Anterior cingulate cortex (tissue), 58 donors: ENCODE data around the gene MTERF2.
"Not testable (repeated sequence)": the region's sequence is repeated elsewhere in the genome, so short reads cannot be mapped to it uniquely, and the experiment has no call there.

ENCODE experiments used
- DNase-seq, 58 donors: peaks; one replicate each; lab custom pipeline; 2025; lab: John Stamatoyannopoulos, UW

The MTERF2 gene

GRCh38 chr12:106996102-106996501, 9.2 kb upstream of the MTERF2 start:
- DNase-seq: not testable (repeated sequence)

GRCh38 chr12:106994579-106995220, 7.8 kb upstream of the MTERF2 start:
- DNase-seq: peak in 3 of 58 donors; percentile 2 to 11 (median 4)

DNA sequence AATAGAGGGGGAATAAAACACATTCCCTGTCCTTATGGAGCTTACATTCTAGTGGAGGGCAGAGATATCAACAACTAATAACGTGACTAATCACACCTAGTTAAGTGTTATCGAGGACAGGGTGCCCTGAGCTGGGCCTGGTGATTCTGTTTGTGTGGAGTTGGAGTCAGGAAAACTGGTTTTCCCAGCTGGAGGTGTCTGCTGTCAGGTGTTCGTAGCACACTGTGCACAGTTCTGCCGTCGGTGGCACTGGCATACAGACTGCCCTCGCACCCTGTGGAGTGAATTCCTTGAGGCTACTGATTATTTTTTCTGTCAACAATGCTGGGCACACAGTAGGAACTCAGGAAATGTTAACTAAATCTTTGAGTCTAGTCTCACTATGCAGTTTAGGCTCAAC, 900 bp upstream of the MTERF2 start:
- peak in 1 of 58 donors; percentile 3 for DNase-seq

- DNase-seq: no peak
Measured at GRCh38 chr12:106986135-106986534, 811 bp downstream of the MTERF2 start.

DNA sequence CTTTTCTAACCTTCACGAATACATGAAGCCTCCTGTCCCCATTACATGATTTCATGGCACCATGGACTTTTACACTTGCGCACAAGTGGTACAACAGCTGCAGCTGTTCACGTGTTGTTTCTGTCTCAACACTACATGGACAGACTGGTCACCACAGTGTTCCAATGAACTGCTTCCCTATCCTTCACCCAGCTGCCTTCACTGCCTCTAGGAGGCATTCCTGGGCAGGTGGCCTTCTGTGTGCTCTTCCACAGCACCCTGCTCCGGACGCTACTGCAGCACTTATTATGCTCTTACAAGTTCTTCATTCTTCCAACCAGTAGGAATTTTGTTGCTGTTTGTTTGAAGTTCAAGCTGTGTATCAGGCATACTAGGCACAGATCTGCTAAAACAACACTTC, 1.5 kb downstream of the MTERF2 start:
- DNase-seq: no peak

- no peak for DNase-seq
Measured at GRCh38 chr12:106984588-106985137, 2.3 kb downstream of the MTERF2 start.

DNA sequence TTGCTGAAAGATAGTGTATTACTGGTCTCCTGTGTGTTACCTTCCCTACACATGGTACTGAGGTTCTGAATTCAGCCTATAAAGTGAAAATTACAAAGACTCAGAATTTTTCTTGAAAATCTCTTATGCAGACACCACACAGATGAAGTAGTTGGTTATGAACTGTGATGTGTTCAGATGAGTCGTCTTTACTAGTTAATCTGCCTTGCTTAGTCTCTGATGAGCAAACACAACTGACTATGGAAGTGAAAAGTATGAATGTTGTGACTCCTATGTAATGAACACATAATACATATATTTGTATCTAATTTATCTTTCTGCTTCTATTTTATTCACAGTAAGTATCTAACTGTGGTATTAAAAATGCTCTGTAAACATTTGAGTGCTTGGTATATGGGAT, 4.7 kb downstream of the MTERF2 start:
- no peak for DNase-seq

- DNase-seq: no peak
Measured at GRCh38 chr12:106981788-106982187, 5.2 kb downstream of the MTERF2 start.

DNA sequence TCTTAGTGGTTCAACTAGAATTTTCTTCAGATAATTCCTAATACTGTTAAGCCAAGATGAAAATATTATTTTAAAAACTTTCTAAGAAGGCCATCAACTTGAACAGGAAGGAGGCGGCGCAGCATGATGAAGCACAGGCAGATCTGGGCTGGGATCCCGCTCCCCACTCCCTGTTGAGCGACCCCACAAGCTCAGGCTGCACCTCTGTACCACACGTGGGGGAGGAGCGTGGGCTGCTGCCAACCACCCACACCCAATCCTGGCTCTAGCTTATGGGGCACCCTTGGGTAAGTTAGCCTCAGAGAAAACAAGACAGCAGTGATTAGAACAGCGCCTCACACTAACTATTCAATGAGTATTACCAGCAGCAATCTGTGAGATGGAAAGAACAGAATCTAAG, 6.0 kb downstream of the MTERF2 start:
- DNase-seq: no peak

- peak in 25 of 58 donors; percentile 4 to 57 (median 23) for DNase-seq
Measured at GRCh38 chr12:106978035-106978800, 8.7 kb downstream of the MTERF2 start.

GRCh38 chr12:106976668-106977067, 10.3 kb downstream of the MTERF2 start:
- DNase-seq: no peak

GRCh38 chr12:106975993-106976658, 10.8 kb downstream of the MTERF2 start:
- DNase-seq: no peak

- DNase-seq: no peak
Measured at GRCh38 chr12:106975098-106975497, 11.8 kb downstream of the MTERF2 start.

GRCh38 chr12:106974511-106974910, 12.4 kb downstream of the MTERF2 start:
- no peak for DNase-seq

DNA sequence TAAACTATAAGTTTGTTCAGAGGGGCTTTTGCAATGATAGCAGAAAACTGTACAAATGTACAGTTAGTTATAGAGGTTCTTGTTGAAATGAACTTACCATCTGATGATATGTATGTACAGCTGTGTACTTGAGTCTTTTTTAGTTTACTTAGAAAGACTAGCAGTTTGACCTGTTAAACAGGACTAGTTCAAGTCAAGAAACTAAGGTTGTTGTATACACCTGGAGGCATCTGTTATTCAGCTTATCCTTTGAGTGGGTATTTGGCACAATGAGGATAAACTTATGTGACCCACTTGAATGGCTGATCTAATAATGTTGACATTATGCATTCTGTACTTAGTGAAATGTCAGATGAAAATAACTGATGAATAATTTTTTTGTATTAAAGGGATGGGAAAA, 13.4 kb downstream of the MTERF2 start:
- no peak for DNase-seq

DNA sequence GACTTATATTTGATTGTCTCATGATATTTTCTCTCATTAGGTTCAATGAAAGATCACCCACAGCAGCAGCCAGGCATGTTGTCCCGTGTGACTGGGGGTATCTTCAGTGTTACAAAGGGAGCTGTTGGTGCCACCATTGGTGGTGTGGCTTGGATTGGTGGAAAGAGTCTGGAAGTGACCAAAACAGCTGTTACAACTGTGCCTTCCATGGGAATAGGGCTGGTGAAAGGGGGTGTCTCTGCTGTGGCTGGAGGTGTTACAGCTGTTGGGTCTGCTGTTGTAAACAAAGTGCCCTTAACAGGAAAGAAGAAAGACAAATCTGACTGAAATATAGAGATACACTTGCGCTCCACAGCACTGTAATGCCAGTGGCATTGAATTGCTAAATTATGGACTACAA, 15.9 kb downstream of the MTERF2 start:
- no peak for DNase-seq

DNA sequence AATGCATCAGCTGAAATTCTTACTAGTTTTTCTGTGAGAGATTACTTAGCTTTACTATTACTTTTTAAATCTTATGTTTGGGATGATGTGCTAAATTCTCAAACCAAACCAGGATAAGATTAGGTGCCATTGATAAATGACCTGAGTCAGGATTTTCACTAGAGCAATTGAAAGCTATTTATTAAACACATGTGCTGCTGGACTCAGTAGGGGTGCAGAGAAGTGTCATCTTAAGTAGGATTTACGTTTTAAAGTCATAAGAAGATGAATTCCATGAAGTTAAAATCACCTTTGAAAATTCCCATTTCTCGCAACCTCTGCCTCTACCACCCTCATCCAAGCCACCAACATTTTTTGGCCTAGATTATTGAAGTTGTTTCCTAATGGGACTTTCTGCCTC, 22.4 kb downstream of the MTERF2 start:
- DNase-seq: no peak

DNA sequence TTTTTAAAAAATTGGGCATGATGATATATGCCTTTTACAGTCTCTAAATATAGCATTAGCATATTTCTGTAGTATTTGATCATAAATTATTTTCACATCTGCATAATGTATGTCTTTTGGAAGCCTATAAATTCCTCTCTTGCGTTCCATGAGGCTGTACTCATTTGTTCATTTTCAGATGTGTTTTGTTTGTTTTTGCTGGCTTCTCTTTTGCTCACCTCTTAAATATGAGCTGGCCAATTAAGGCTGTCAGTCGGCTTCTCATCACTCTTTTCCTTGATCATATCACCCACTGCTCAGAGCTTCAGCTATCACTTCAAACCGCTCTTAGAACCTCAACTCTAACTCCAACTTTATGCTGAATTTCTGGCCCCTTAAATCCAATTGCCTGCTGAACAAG, 24.7 kb downstream of the MTERF2 start:
- DNase-seq: no peak

GRCh38 chr12:106960443-106960842, 26.5 kb downstream of the MTERF2 start:
- DNase-seq: peak in 10 of 58 donors; percentile 0 to 24 (median 8)

DNA sequence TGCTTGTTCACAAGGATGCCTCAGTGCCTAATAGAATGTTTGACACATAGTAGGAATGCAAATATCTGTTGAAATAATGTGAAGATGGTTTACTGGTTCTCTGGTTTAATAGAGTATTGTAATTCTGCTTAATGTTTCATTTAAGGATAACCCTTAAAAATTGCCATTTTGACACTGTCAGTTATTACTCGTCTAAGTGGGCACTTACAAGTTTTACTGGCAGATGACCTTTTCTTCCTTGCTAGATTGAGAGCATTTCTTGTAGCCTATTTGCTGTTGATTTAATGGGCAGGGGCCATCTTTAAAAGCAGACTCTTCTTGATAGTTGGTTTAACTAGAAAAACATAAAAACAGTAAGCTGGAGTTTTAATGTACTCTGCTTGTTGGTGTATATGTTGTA, 29.4 kb downstream of the MTERF2 start:
- DNase-seq: no peak

DNA sequence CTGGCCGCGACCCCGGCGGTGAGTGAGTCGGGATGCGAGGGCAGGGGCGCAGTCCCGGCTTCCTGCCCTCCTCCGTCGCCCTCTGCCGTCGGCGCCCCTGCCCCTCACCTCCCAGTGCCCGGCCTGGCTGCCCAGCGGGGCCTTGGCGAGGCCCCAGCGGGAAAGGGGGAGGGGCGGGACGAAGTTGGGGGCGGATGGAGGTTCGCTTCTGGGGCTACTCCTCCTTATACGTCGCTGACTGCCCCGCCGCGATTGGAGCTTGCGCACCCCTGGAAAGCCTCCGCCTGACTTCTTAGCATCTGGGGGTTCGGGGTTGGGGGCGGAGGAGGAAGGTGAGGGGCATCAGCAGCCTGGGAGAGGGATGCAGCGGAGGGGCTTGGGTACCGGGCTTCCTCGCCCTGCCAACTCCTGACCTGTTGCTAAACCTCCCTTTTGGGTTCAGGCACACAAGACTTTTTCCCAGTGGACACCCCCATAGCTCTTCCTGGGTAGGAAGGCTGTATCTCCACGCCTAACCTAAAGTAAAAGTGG, 30.8 kb downstream of the MTERF2 start:
- peak in 47 of 58 donors; percentile 12 to 79 (median 56) for DNase-seq
